Peyer's patch (tissue), 4 donors: Measurements from ENCODE around the gene MED10.

Experiments used
- POLR2A ChIP-seq, 2 donors: fragments of 450-650 bp; IDR thresholded peaks; one replicate each; pipeline ENCODE4 v1.5.1; 2017; ENCODE audit warnings: antibody characterized with exemption in 2 of 2, mild to moderate bottlenecking in 2 of 2, moderate library complexity in 2 of 2
- TF ChIP-seq, protein P1 (sequence below), 6 experiments: fragments of 450-650 bp in 4 of 6; fragments of 200-600 bp in 2 of 6; sonication (generic) in 1 of 6; IDR thresholded peaks; one replicate each; pipeline ENCODE4 v1.5.1; 2017 to 2019; ENCODE audit warnings: antibody characterized with exemption in 6 of 6, mild to moderate bottlenecking in 3 of 6, moderate library complexity in 1 of 6

GRCh38 chr5:6359555-6360322 is 18.6 kb downstream of the MED10 start:
- TF ChIP-seq, protein P1, sequence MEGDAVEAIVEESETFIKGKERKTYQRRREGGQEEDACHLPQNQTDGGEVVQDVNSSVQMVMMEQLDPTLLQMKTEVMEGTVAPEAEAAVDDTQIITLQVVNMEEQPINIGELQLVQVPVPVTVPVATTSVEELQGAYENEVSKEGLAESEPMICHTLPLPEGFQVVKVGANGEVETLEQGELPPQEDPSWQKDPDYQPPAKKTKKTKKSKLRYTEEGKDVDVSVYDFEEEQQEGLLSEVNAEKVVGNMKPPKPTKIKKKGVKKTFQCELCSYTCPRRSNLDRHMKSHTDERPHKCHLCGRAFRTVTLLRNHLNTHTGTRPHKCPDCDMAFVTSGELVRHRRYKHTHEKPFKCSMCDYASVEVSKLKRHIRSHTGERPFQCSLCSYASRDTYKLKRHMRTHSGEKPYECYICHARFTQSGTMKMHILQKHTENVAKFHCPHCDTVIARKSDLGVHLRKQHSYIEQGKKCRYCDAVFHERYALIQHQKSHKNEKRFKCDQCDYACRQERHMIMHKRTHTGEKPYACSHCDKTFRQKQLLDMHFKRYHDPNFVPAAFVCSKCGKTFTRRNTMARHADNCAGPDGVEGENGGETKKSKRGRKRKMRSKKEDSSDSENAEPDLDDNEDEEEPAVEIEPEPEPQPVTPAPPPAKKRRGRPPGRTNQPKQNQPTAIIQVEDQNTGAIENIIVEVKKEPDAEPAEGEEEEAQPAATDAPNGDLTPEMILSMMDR (IDR thresholded peaks at IDR 0.05) = no peak
- no peak for TF ChIP-seq POLR2A (IDR thresholded peaks at IDR 0.05)
